Natural killer cell (primary cell): ENCODE data around the gene ZFR2. TPM values are rescaled to one million over a fixed set of nuclear protein-coding genes. Genes with fewer than 3 reads are reported as not detected.

Experiments used
- ATAC-seq, 3 donors: fragments of 150-1000 bp in 2 of 3; fragments of 200-7000 bp in 1 of 3; cut with Tn5 transposase; 1 replicate in 1 of 3; 2 replicates in 2 of 3; pipeline ENCODE4 v1.10.0; 2021; ENCODE audit warnings: mild to moderate bottlenecking in 2 of 3, moderate library complexity in 2 of 3
- DNase-seq, 2 donors: peaks; one replicate each; pipeline versions ENCODE4 v3.0.0 to v3.0.0-alpha.2; 2013 to 2021; ENCODE audit warnings: mixed read lengths in 1 of 2
- H3K27ac ChIP-seq: one replicate; pipeline ENCODE4 v1.5.1; 2013; ENCODE audit warnings: mild to moderate bottlenecking, low read length
- H3K27me3 ChIP-seq: one replicate; pipeline ENCODE4 v1.6.1; 2013; ENCODE audit warnings: low read length; ENCODE audit not compliant: control insufficient read depth, insufficient read depth
- H3K36me3 ChIP-seq: one replicate; pipeline ENCODE4 v1.6.1; 2013; ENCODE audit warnings: low read length; ENCODE audit not compliant: control insufficient read depth, insufficient read depth
- H3K4me1 ChIP-seq: one replicate; pipeline ENCODE4 v1.6.1; 2013; ENCODE audit warnings: low read length; ENCODE audit not compliant: control insufficient read depth, insufficient read depth
- H3K4me3 ChIP-seq: one replicate; pipeline ENCODE4 v1.5.1; 2013; ENCODE audit warnings: low read length
- H3K9me3 ChIP-seq: one replicate; pipeline ENCODE4 v1.6.1; 2013; ENCODE audit warnings: low read length; ENCODE audit not compliant: control insufficient read depth, insufficient read depth
- H3K27ac Mint-ChIP-seq, 2 donors: one replicate each; pipeline ENCODE4 v1.8.0; 2022; ENCODE audit warnings: mild to moderate bottlenecking in 2 of 2, mixed read lengths in 2 of 2, moderate library complexity in 1 of 2
- H3K27me3 Mint-ChIP-seq, 2 donors: one replicate each; pipeline ENCODE4 v1.8.0; 2022; ENCODE audit warnings: low read depth in 2 of 2, mixed read lengths in 2 of 2
- H3K36me3 Mint-ChIP-seq: one replicate; pipeline ENCODE4 v1.8.0; 2022; ENCODE audit warnings: mixed read lengths
- H3K4me1 Mint-ChIP-seq, 2 donors: one replicate each; pipeline ENCODE4 v1.8.0; 2022; ENCODE audit warnings: mixed read lengths in 2 of 2
- H3K4me3 Mint-ChIP-seq: one replicate; pipeline ENCODE4 v1.8.0; 2022; ENCODE audit warnings: mild to moderate bottlenecking, moderate library complexity, mixed read lengths
- H3K9me3 Mint-ChIP-seq, 2 donors: one replicate each; pipeline ENCODE4 v1.8.0; 2022; ENCODE audit warnings: mixed read lengths in 2 of 2
- CTCF ChIP-seq: fragments of 200-600 bp; IDR thresholded peaks from one replicate; pipeline ENCODE4 v1.8.0; 2022; ENCODE audit warnings: antibody characterized with exemption
- WGBS: methylation state at CpG from one replicate; pipeline ENCODE4 v1.1.7; 2013; ENCODE audit warnings: missing lambda C conversion rate; ENCODE audit not compliant: insufficient coverage; 5-methylcytosine and 5-hydroxymethylcytosine counted together
- intact Hi-C: fragments of 100-400 bp; cut with micrococcal nuclease; formaldehyde crosslinking; loops from one replicate; pipeline ENCODE4 v1.14.2; 2022
- total RNA-seq, 4 donors: library from RNA; stranded (reverse); fragments of 120-200 nt in 1 of 4; gene quantifications; one replicate each; pipeline versions ENCODE4 v1.2.3 to v1.2.4, GENCODE V29; 2013 to 2022

ZFR2 gene
- total RNA-seq, 3 donors from 2014 or later (not counting 1 experiment from before 2014, with no cell fraction given): 1.6 to 4.4 (median 1.7) TPM

- no peaks in the 10 kb centered on the region for H3K36me3 ChIP-seq
- no peaks in the 10 kb centered on the region for H3K36me3 Mint-ChIP-seq
- H3K9me3 Mint-ChIP-seq: no peaks in the 10 kb centered on the region
- intact Hi-C loops: no loop called here
- ATAC-seq (no peak), DNase-seq (no peak)
- WGBS: 92% methylated on average over 5 of the region's 6 CpGs
- H3K27me3 ChIP-seq: no peaks in the 10 kb centered on the region
- no peak overlapping the region for H3K27ac ChIP-seq
- no peak overlapping the region for H3K27ac Mint-ChIP-seq
- H3K27me3 Mint-ChIP-seq: peaks cover 0 to 2% of the 10 kb centered on the region in 2 donors
- no peak overlapping the region for H3K4me3 ChIP-seq
- no peak overlapping the region for H3K4me3 Mint-ChIP-seq
- H3K9me3 ChIP-seq: no peaks in the 10 kb centered on the region
- TF ChIP-seq CTCF: no peak
- H3K4me1 ChIP-seq: no peaks in the 10 kb centered on the region
- H3K4me1 Mint-ChIP-seq: no peaks in the 10 kb centered on the region
Observed at GRCh38 chr19:3836887-3837286, 32.0 kb downstream of the ZFR2 start.

GRCh38 chr19:3835055-3835435, 33.8 kb downstream of the ZFR2 start:
- Histone ChIP-seq H3K9me3 (no peaks in the 10 kb centered on the region), H3K4me3 (no peak overlapping the region), H3K36me3 (no peaks in the 10 kb centered on the region), H3K27ac (no peak overlapping the region), H3K27me3 (no peaks in the 10 kb centered on the region), H3K4me1 (no peaks in the 10 kb centered on the region)
- Mint-ChIP-seq H3K27ac (no peak overlapping the region), H3K27me3 (peaks cover 0 to 2% of the 10 kb centered on the region in 2 donors), H3K4me1 (no peaks in the 10 kb centered on the region), H3K4me3 (no peak overlapping the region), H3K9me3 (no peaks in the 10 kb centered on the region), H3K36me3 (no peaks in the 10 kb centered on the region)
- ATAC-seq: no peak
- intact Hi-C loops: no loop called here
- TF ChIP-seq CTCF: no peak
- 93% methylated on average over 9 of the region's 9 CpGs for WGBS
- no peak for DNase-seq

DNA sequence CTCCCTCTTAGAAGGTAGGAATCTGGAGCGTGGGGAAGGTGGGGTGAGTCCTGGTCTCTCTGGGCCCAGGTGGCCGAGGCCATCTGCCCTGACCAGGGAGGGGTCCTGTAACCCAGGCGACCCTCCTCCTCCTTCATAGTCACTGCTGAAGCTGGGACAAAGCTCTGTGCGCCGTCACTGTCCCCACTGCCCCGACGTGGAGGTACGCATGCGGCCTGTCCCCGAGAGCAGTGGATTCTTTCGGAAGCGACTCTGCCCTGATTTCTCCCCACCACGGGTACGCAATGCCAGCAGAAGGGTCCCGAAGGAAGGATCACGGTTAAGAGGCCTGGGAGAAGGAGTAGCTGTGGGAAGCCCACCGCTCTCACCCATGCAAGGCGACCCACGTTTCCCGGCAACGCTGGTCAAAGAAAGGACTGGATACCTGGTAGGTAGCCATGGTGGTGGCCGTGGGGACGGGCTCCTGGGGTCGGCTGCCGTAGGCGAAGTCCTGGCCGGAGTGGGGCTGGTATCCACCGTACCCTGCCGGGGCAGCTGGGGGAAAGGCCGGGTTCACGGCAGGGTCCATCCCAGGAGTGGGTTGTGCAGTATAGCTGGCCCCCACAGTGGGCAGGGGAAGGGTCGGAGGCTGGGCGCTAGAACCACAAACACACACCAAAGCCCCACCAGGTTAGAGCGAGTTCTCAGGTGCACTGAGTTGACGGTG, 34.3 kb downstream of the ZFR2 start:
- intact Hi-C loops: no loop called here
- Histone ChIP-seq H3K27ac (no peak overlapping the region), H3K27me3 (no peaks in the 10 kb centered on the region), H3K9me3 (no peaks in the 10 kb centered on the region), H3K4me1 (no peaks in the 10 kb centered on the region), H3K36me3 (no peaks in the 10 kb centered on the region), H3K4me3 (no peak overlapping the region)
- TF ChIP-seq CTCF: no peak
- no peaks in the 10 kb centered on the region for H3K4me1 Mint-ChIP-seq
- DNase-seq: no peak
- H3K9me3 Mint-ChIP-seq: no peaks in the 10 kb centered on the region
- 91% methylated on average over 35 of the region's 35 CpGs for WGBS
- ATAC-seq: no peak
- no peak overlapping the region for H3K27ac Mint-ChIP-seq
- H3K36me3 Mint-ChIP-seq: no peaks in the 10 kb centered on the region
- peaks cover 0 to 2% of the 10 kb centered on the region in 2 donors for H3K27me3 Mint-ChIP-seq
- H3K4me3 Mint-ChIP-seq: no peak overlapping the region
